Measurements from ENCODE around the gene TOX3.

TOX3 gene

GRCh38 chr16:52489894-52490293 lies 57.0 kb downstream of the TOX3 start:
- DNase-seq = no peak

GRCh38 chr16:52488837-52489289 lies 58.1 kb downstream of the TOX3 start:
- no peak for DNase-seq

- DNase-seq = no peak
These were observed 59.0 kb downstream of the TOX3 start for GRCh38 chr16:52487849-52488457.

GRCh38 chr16:52480237-52480636 lies 66.7 kb downstream of the TOX3 start:
- DNase-seq = no peak

GRCh38 chr16:52476111-52476510 lies 70.8 kb downstream of the TOX3 start:
- DNase-seq = no peak

- no peak for DNase-seq
These were observed 72.3 kb downstream of the TOX3 start for GRCh38 chr16:52474679-52475078.

- DNase-seq = no peak
These were observed 73.8 kb downstream of the TOX3 start for GRCh38 chr16:52473096-52473495.

- no peak for DNase-seq
These were observed 75.1 kb downstream of the TOX3 start for GRCh38 chr16:52471650-52472370.

- DNase-seq = peak; percentile 52
These were observed 76.4 kb downstream of the TOX3 start for GRCh38 chr16:52470585-52470984.

GRCh38 chr16:52469775-52470174 lies 77.2 kb downstream of the TOX3 start:
- DNase-seq = peak; percentile 42

GRCh38 chr16:52469091-52469490 lies 77.9 kb downstream of the TOX3 start:
- no peak for DNase-seq

GRCh38 chr16:52467753-52468152 lies 79.2 kb downstream of the TOX3 start:
- no peak for DNase-seq

- no peak for DNase-seq
These were observed 79.9 kb downstream of the TOX3 start for GRCh38 chr16:52466994-52467393.

GRCh38 chr16:52465711-52466267 lies 81.2 kb downstream of the TOX3 start:
- no peak for DNase-seq

- DNase-seq = no peak
These were observed 83.0 kb downstream of the TOX3 start for GRCh38 chr16:52463904-52464303.

- DNase-seq = no peak
These were observed 84.1 kb downstream of the TOX3 start for GRCh38 chr16:52462816-52463215.

GRCh38 chr16:52460639-52461178 lies 86.2 kb downstream of the TOX3 start:
- no peak for DNase-seq

GRCh38 chr16:52456368-52456767 lies 90.6 kb downstream of the TOX3 start:
- DNase-seq = no peak

GRCh38 chr16:52455549-52456277 lies 91.2 kb downstream of the TOX3 start:
- no peak for DNase-seq

- DNase-seq = no peak
These were observed 93.3 kb downstream of the TOX3 start for GRCh38 chr16:52453644-52454043.

- no peak for DNase-seq
These were observed 94.9 kb downstream of the TOX3 start for GRCh38 chr16:52451971-52452421.

GRCh38 chr16:52450916-52451315 lies 96.0 kb downstream of the TOX3 start:
- no peak for DNase-seq

- DNase-seq = no peak
These were observed 96.7 kb downstream of the TOX3 start for GRCh38 chr16:52450241-52450640.
